Osteocyte (in vitro differentiated cells): ENCODE measurements around the gene ZC3H14. TPM values are rescaled to one million over a fixed set of nuclear protein-coding genes. Genes with fewer than 3 reads are reported as not detected.
A peak's percentile ranks its signal among the peaks of the same experiment; 100 is the strongest.

Source experiments
- DNase-seq: peaks from one replicate; pipeline ENCODE4 v3.0.0; 2021; ENCODE audit warnings: mixed read lengths; ENCODE audit not compliant: unreplicated experiment; ENCODE audit errors: extremely low spot score
- H3K27ac Mint-ChIP-seq: one replicate; pipeline ENCODE4 v1.8.0; 2021; ENCODE audit warnings: mild to moderate bottlenecking, mixed read lengths; ENCODE audit not compliant: unreplicated experiment
- H3K27me3 Mint-ChIP-seq: one replicate; pipeline ENCODE4 v1.8.0; 2021; ENCODE audit warnings: mixed read lengths; ENCODE audit not compliant: unreplicated experiment
- H3K36me3 Mint-ChIP-seq: one replicate; pipeline ENCODE4 v1.8.0; 2021; ENCODE audit warnings: mixed read lengths; ENCODE audit not compliant: unreplicated experiment
- H3K4me1 Mint-ChIP-seq: one replicate; pipeline ENCODE4 v1.8.0; 2021; ENCODE audit warnings: mixed read lengths; ENCODE audit not compliant: unreplicated experiment
- H3K4me3 Mint-ChIP-seq: one replicate; pipeline ENCODE4 v1.8.0; 2021; ENCODE audit warnings: mild to moderate bottlenecking, moderate library complexity, mixed read lengths; ENCODE audit not compliant: unreplicated experiment
- H3K9me3 Mint-ChIP-seq: one replicate; pipeline ENCODE4 v1.8.0; 2021; ENCODE audit warnings: mixed read lengths; ENCODE audit not compliant: unreplicated experiment
- total RNA-seq: library from RNA; stranded (reverse); gene quantifications from 2 replicates; pipeline ENCODE4 v1.2.1, GENCODE V29; 2021
- TF ChIP-seq, protein P1 (sequence below): fragments of 200-600 bp; sonication (generic); IDR thresholded peaks from 2 replicates; pipeline ENCODE4 v1.5.0; 2021; ENCODE audit warnings: antibody characterized with exemption, mild to moderate bottlenecking, moderate library complexity

ZC3H14 gene
- total RNA-seq, 1 donor from 2014 or later = 63.1 TPM

GRCh38 chr14:88605594-88605993, 42.8 kb downstream of the ZC3H14 start:
- DNase-seq = no peak
- Mint-ChIP-seq H3K9me3 (no peaks in the 10 kb centered on the region), H3K36me3 (peaks cover 63% of the 10 kb centered on the region), H3K4me1 (no peaks in the 10 kb centered on the region), H3K27me3 (no peaks in the 10 kb centered on the region), H3K4me3 (no peak overlapping the region), H3K27ac (no peak overlapping the region)
- TF ChIP-seq, protein P1, sequence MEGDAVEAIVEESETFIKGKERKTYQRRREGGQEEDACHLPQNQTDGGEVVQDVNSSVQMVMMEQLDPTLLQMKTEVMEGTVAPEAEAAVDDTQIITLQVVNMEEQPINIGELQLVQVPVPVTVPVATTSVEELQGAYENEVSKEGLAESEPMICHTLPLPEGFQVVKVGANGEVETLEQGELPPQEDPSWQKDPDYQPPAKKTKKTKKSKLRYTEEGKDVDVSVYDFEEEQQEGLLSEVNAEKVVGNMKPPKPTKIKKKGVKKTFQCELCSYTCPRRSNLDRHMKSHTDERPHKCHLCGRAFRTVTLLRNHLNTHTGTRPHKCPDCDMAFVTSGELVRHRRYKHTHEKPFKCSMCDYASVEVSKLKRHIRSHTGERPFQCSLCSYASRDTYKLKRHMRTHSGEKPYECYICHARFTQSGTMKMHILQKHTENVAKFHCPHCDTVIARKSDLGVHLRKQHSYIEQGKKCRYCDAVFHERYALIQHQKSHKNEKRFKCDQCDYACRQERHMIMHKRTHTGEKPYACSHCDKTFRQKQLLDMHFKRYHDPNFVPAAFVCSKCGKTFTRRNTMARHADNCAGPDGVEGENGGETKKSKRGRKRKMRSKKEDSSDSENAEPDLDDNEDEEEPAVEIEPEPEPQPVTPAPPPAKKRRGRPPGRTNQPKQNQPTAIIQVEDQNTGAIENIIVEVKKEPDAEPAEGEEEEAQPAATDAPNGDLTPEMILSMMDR = no peak

DNA sequence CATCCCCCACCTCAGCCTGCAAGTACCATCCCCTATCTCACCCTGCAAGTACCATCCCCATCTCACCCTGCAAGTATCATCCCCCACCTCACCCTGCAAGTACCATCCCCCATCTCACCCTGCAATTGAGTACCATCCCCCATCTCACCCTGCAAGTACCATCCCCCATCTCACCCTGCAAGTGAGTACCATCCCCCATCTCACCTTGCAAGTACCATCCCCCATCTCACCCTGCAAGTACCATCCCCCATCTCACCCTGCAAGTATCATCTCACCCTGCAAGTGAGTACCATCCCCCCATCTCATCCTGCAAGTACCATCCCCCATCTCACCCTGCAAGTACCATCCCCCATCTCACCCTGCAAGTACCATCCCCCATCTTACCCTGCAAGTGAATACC, 45.0 kb downstream of the ZC3H14 start:
- peaks cover 62% of the 10 kb centered on the region for H3K36me3 Mint-ChIP-seq
- TF ChIP-seq, protein P1 = no peak
- no peaks in the 10 kb centered on the region for H3K9me3 Mint-ChIP-seq
- H3K4me3 Mint-ChIP-seq = no peak overlapping the region
- no peak for DNase-seq
- no peak overlapping the region for H3K27ac Mint-ChIP-seq
- no peaks in the 10 kb centered on the region for H3K27me3 Mint-ChIP-seq
- H3K4me1 Mint-ChIP-seq = peaks cover 5% of the 10 kb centered on the region

- TF ChIP-seq, protein P1 = no peak
- no peak for DNase-seq
- H3K36me3 Mint-ChIP-seq = peaks cover 58% of the 10 kb centered on the region
- no peak overlapping the region for H3K27ac Mint-ChIP-seq
- H3K9me3 Mint-ChIP-seq = no peaks in the 10 kb centered on the region
- H3K4me1 Mint-ChIP-seq = peaks cover 25% of the 10 kb centered on the region
- H3K4me3 Mint-ChIP-seq = no peak overlapping the region
- no peaks in the 10 kb centered on the region for H3K27me3 Mint-ChIP-seq
These were observed 49.0 kb downstream of the ZC3H14 start for GRCh38 chr14:88611878-88612277.

DNA sequence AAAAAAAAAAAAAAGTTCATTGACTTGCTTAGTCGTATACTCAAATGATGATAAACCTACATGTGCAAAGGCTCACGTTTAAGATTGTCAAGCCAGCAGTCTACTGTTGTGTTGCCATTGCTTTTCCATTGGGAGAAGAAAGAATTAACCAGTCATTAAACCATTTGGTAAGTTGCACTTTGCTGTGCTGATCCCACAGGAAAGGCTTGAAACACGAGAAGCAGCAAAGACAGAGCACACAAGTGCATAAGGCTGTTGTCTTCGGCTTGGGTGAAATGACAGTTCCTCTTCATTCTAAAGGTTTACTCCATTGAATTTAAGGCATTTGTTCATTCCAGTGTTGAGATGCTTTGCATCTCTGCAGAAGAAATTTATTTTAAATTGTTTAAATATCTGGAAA, 50.1 kb downstream of the ZC3H14 start:
- Mint-ChIP-seq H3K27ac (no peak overlapping the region), H3K4me1 (peaks cover 25% of the 10 kb centered on the region), H3K4me3 (no peak overlapping the region), H3K9me3 (no peaks in the 10 kb centered on the region), H3K36me3 (peaks cover 51% of the 10 kb centered on the region), H3K27me3 (no peaks in the 10 kb centered on the region)
- DNase-seq = no peak
- TF ChIP-seq, protein P1 = no peak

- H3K36me3 Mint-ChIP-seq = peaks cover 48% of the 10 kb centered on the region
These were observed 50.7 kb downstream of the ZC3H14 start for GRCh38 chr14:88613552-88614010.

More at GRCh38 chr14:88613552-88614010, 50.7 kb downstream of the ZC3H14 start:
- Mint-ChIP-seq H3K4me1 (peaks cover 25% of the 10 kb centered on the region), H3K4me3 (no peak overlapping the region), H3K27ac (peak overlapping the region; percentile 56), H3K9me3 (no peaks in the 10 kb centered on the region), H3K27me3 (no peaks in the 10 kb centered on the region)
- no peak for DNase-seq
- TF ChIP-seq, protein P1 = no peak
